PC-3 (cell line): ENCODE data around the gene TRAF3IP3. TPM values are rescaled to one million over a fixed set of nuclear protein-coding genes. Genes with fewer than 3 reads are reported as not detected.

Experiments
- ATAC-seq: fragments of 200-7000 bp; cut with Tn5 transposase; 2 replicates; pipeline ENCODE4 v1.9.1; 2020; ENCODE audit warnings: mild to moderate bottlenecking, moderate library complexity
- BruUV-seq: library from RNA; stranded (reverse); fragments of 400-500 nt; replicated peaks from 2 replicates; lab custom pipeline; 2021; lab: Mats Ljungman, UMichigan
- CTCF ChIA-PET: fragments of 300-600 bp; sonication (Branson Sonifier 250); formaldehyde crosslinking; loops from one replicate; lab custom pipeline; 2022; ENCODE audit warnings: antibody characterized with exemption; lab: Charles Lee
- POLR2A ChIA-PET: fragments of 300-600 bp; sonication (Branson Sonifier 250); formaldehyde crosslinking; loops from one replicate; lab custom pipeline; 2022; ENCODE audit warnings: antibody characterized with exemption; ENCODE audit not compliant: unreplicated experiment; lab: Charles Lee
- DNase-seq: peaks from one replicate; pipeline ENCODE4 v3.0.0-alpha.2; 2015
- H2AFZ ChIP-seq: fragments of 300-600 bp; sonication (generic); 2 replicates; pipeline ENCODE4 v1.6.0; 2016; ENCODE audit warnings: antibody characterized with exemption, low read length
- H3F3A ChIP-seq: fragments of 300-600 bp; sonication (generic); one replicate; pipeline ENCODE4 v1.6.0; 2017; ENCODE audit warnings: antibody characterized with exemption, low read length, control low read depth, mild to moderate bottlenecking; ENCODE audit not compliant: unreplicated experiment
- H3K27ac ChIP-seq: fragments of 300-600 bp; sonication (generic); 2 replicates; pipeline ENCODE4 v1.5.1; 2016; ENCODE audit warnings: mild to moderate bottlenecking, low read length
- H3K27me3 ChIP-seq: fragments of 300-600 bp; sonication (generic); 2 replicates; pipeline ENCODE4 v1.6.1; 2016; ENCODE audit warnings: low read length, mixed read lengths
- H3K36me3 ChIP-seq: fragments of 300-600 bp; sonication (generic); 2 replicates; pipeline ENCODE4 v1.6.1; 2016; ENCODE audit warnings: low read depth, mixed run types, low read length, mixed read lengths
- H3K4me1 ChIP-seq: fragments of 300-600 bp; sonication (generic); 2 replicates; pipeline ENCODE4 v1.5.1; 2016; ENCODE audit warnings: low read length; ENCODE audit not compliant: insufficient read depth
- H3K4me2 ChIP-seq: fragments of 300-600 bp; sonication (generic); 2 replicates; pipeline ENCODE4 v1.6.0; 2016; ENCODE audit warnings: low read length
- H3K4me3 ChIP-seq: fragments of 300-600 bp; sonication (generic); 2 replicates; pipeline ENCODE4 v1.5.1; 2016; ENCODE audit warnings: mild to moderate bottlenecking, low read length, mixed read lengths
- H3K79me2 ChIP-seq: fragments of 300-600 bp; sonication (generic); 2 replicates; pipeline ENCODE4 v1.6.1; 2017; ENCODE audit warnings: low read length, mixed read lengths
- H3K9ac ChIP-seq: fragments of 300-600 bp; sonication (generic); 2 replicates; pipeline ENCODE4 v1.6.0; 2016; ENCODE audit warnings: mild to moderate bottlenecking, low read length
- H3K9me2 ChIP-seq: fragments of 300-600 bp; sonication (generic); replicated peaks from 2 replicates; pipeline ENCODE4 v1.6.1; 2016; ENCODE audit warnings: mixed run types, low read length, mixed read lengths
- H3K9me3 ChIP-seq: fragments of 300-600 bp; sonication (generic); 2 replicates; pipeline ENCODE4 v1.6.1; 2016; ENCODE audit warnings: low read length, mixed read lengths
- H4K20me1 ChIP-seq: fragments of 300-600 bp; sonication (generic); 2 replicates; pipeline ENCODE4 v1.6.1; 2016; ENCODE audit warnings: low read length, mixed read lengths
- CTCF ChIP-seq: fragments of 300-600 bp; sonication (generic); conservative IDR thresholded peaks from 2 replicates; pipeline ENCODE4 v1.5.1; 2017; ENCODE audit warnings: antibody characterized with exemption, low read depth, mild to moderate bottlenecking, low read length
- EZH2 ChIP-seq: fragments of 300-600 bp; sonication (generic); IDR thresholded peaks from one replicate; pipeline ENCODE4 v1.6.1; 2017; ENCODE audit warnings: antibody characterized with exemption, mild to moderate bottlenecking, low read length; ENCODE audit not compliant: unreplicated experiment
- EZH2phosphoT487 ChIP-seq: fragments of 300-600 bp; sonication (generic); IDR thresholded peaks from 2 replicates; pipeline ENCODE4 v1.6.1; 2018; ENCODE audit warnings: mild to moderate bottlenecking, antibody characterized with exemption, low read length, borderline replicate concordance
- intact Hi-C: fragments of 100-400 bp; cut with micrococcal nuclease; formaldehyde crosslinking; loops from 2 replicates; pipeline ENCODE4 v1.9.0; 2023
- total RNA-seq: library from RNA; depleted of rRNA; stranded (reverse); fragments of >200 nt; gene quantifications from 2 replicates; pipeline ENCODE4 v1.2.3, GENCODE V29; 2014

The TRAF3IP3 gene
- total RNA-seq, 1 experiment from 2014 or later = not detected

GRCh38 chr1:209732725-209733124 is 23.1 kb upstream of the TRAF3IP3 start:
- CTCF ChIA-PET = interaction anchor here (0.6 kb wide), 1 partner anchor 10 kb away, joined by 3 read pairs; no protein-coding TSS in a partner anchor

GRCh38 chr1:209733409-209734192 is 22.3 kb upstream of the TRAF3IP3 start:
- no peaks in the 10 kb centered on the region for H4K20me1 ChIP-seq
- CTCF ChIA-PET = no interaction called here
- DNase-seq (no peak), ATAC-seq (no peak)
- H3K27ac ChIP-seq = no peak overlapping the region
- POLR2A ChIA-PET = no interaction called here
- H3F3A ChIP-seq = no peaks in the 10 kb centered on the region
- no peaks in the 10 kb centered on the region for H3K79me2 ChIP-seq
- no peak overlapping the region for H3K4me2 ChIP-seq
- H3K9me2 ChIP-seq = no peaks in the 10 kb centered on the region
- H2AFZ ChIP-seq = no peak overlapping the region
- no peaks in the 10 kb centered on the region for H3K4me1 ChIP-seq
- no peaks in the 10 kb centered on the region for H3K36me3 ChIP-seq
- H3K9ac ChIP-seq = no peak overlapping the region
- no TSS peak for BruUV-seq
- H3K27me3 ChIP-seq = no peaks in the 10 kb centered on the region
- no peaks in the 10 kb centered on the region for H3K9me3 ChIP-seq
- TF ChIP-seq CTCF (no peak), EZH2 (no peak), EZH2phosphoT487 (no peak)
- no peak overlapping the region for H3K4me3 ChIP-seq
- intact Hi-C loops = no loop called here

More at GRCh38 chr1:209732725-209733124, 23.1 kb upstream of the TRAF3IP3 start:
- no peaks in the 10 kb centered on the region for H3K79me2 ChIP-seq
- POLR2A ChIA-PET = no interaction called here
- no peak overlapping the region for H3K9ac ChIP-seq
- no peaks in the 10 kb centered on the region for H3K9me3 ChIP-seq
- no TSS peak for BruUV-seq
- no peak overlapping the region for H3K4me3 ChIP-seq
- intact Hi-C loops = no loop called here
- H3K9me2 ChIP-seq = no peaks in the 10 kb centered on the region
- no peaks in the 10 kb centered on the region for H4K20me1 ChIP-seq
- no peak overlapping the region for H2AFZ ChIP-seq
- no peaks in the 10 kb centered on the region for H3K36me3 ChIP-seq
- DNase-seq (no peak), ATAC-seq (no peak)
- TF ChIP-seq EZH2 (no peak), EZH2phosphoT487 (no peak), CTCF (no peak)
- no peaks in the 10 kb centered on the region for H3F3A ChIP-seq
- H3K27ac ChIP-seq = no peak overlapping the region
- H3K4me2 ChIP-seq = no peak overlapping the region
- H3K4me1 ChIP-seq = no peaks in the 10 kb centered on the region
- no peaks in the 10 kb centered on the region for H3K27me3 ChIP-seq

GRCh38 chr1:209736490-209737117 is 19.2 kb upstream of the TRAF3IP3 start:
- ATAC-seq = no peak
- ChIA-PET POLR2A (no interaction called here), CTCF (no interaction called here)
- Histone ChIP-seq H2AFZ (no peak overlapping the region), H3K4me2 (no peak overlapping the region), H3K4me1 (no peaks in the 10 kb centered on the region), H3K36me3 (no peaks in the 10 kb centered on the region), H3K27me3 (no peaks in the 10 kb centered on the region), H3K9me3 (no peaks in the 10 kb centered on the region), H3K27ac (no peak overlapping the region), H3F3A (no peaks in the 10 kb centered on the region), H3K4me3 (no peak overlapping the region), H4K20me1 (no peaks in the 10 kb centered on the region), H3K9ac (no peak overlapping the region), H3K79me2 (no peaks in the 10 kb centered on the region), H3K9me2 (no peaks in the 10 kb centered on the region)
- no TSS peak for BruUV-seq
- DNase-seq = no peak
- TF ChIP-seq EZH2phosphoT487 (no peak), EZH2 (no peak), CTCF (no peak)
- intact Hi-C loops = no loop called here
